B cell (primary cell): ENCODE data around the gene PPP1R11. TPM values are rescaled to one million over a fixed set of nuclear protein-coding genes. Genes with fewer than 3 reads are reported as not detected.
A peak's percentile ranks its signal among the peaks of the same experiment; 100 is the strongest.

ENCODE experiments used
- ATAC-seq: fragments of 200-7000 bp; cut with Tn5 transposase; one replicate; pipeline ENCODE4 v1.10.0; 2021; ENCODE audit warnings: low read depth, mild to moderate bottlenecking, moderate number of reproducible peaks, moderate library complexity
- CTCF ChIA-PET: fragments of 350-600 bp; sonication (Branson Sonifier 250); formaldehyde crosslinking; loops from one replicate; lab custom pipeline; 2021; ENCODE audit warnings: antibody characterized with exemption, inconsistent platforms; lab: Charles Lee
- POLR2A ChIA-PET: fragments of 350-600 bp; sonication (Branson Sonifier 250); formaldehyde crosslinking; loops from one replicate; lab custom pipeline; 2021; ENCODE audit warnings: antibody characterized with exemption; lab: Charles Lee
- DNase-seq: peaks from one replicate; pipeline ENCODE4 v3.0.0; 2013
- H2AFZ ChIP-seq: 2 replicates; pipeline ENCODE4 v1.6.1; 2012; ENCODE audit warnings: mild to moderate bottlenecking, low read depth, low read length; ENCODE audit not compliant: insufficient read depth, poor library complexity, severe bottlenecking
- H3K27ac ChIP-seq, 2 donors: 1 replicate in 1 of 2; 2 replicates in 1 of 2; pipeline ENCODE4 v1.5.1; 2012 to 2013; ENCODE audit warnings: low read length in 2 of 2, mild to moderate bottlenecking in 2 of 2, moderate library complexity in 1 of 2
- H3K27me3 ChIP-seq, 4 experiments: fragments of 200-600 bp in 1 of 4; sonication (generic) in 1 of 4; replicated peaks in 1 of 4; 1 replicate in 2 of 4; 2 replicates in 2 of 4; pipeline versions ENCODE4 v1.6.1 to v1.7.0; 2013 to 2016; ENCODE audit warnings: low read length in 3 of 4, mild to moderate bottlenecking in 2 of 4, mixed read lengths in 1 of 4, moderate library complexity in 1 of 4; ENCODE audit not compliant: insufficient read depth in 4 of 4, control insufficient read depth in 3 of 4; ENCODE audit errors: control extremely low read depth in 1 of 4
- H3K36me3 ChIP-seq, 2 experiments: replicated peaks in 1 of 2; 1 replicate in 1 of 2; 2 replicates in 1 of 2; pipeline versions ENCODE4 v1.6.1 to v1.7.1; 2013; ENCODE audit warnings: low read length in 1 of 2; ENCODE audit not compliant: insufficient read depth in 2 of 2, control insufficient read depth in 1 of 2; ENCODE audit errors: control extremely low read depth in 1 of 2, extremely low read depth in 1 of 2
- H3K4me1 ChIP-seq, 2 donors: fragments of 200-600 bp in 1 of 2; sonication (generic) in 1 of 2; 1 replicate in 1 of 2; 2 replicates in 1 of 2; pipeline versions ENCODE4 v1.5.1 to v1.6.1; 2013 to 2017; ENCODE audit warnings: low read length in 2 of 2; ENCODE audit not compliant: control insufficient read depth in 2 of 2, insufficient read depth in 2 of 2
- H3K4me2 ChIP-seq: replicated peaks from 2 replicates; pipeline ENCODE3; 2012; ENCODE audit warnings: mild to moderate bottlenecking, low read depth, low read length; ENCODE audit not compliant: poor library complexity, severe bottlenecking
- H3K4me3 ChIP-seq, 5 experiments: fragments of 200-600 bp in 1 of 5; sonication (generic) in 1 of 5; 1 replicate in 3 of 5; 2 replicates in 2 of 5; pipeline versions ENCODE4 v1.5.1 to v1.7.0; 2011 to 2016; ENCODE audit warnings: low read length in 4 of 5, mild to moderate bottlenecking in 4 of 5, low read depth in 2 of 5, control low read depth in 1 of 5, moderate library complexity in 1 of 5; ENCODE audit not compliant: insufficient read depth in 1 of 5; ENCODE audit errors: control extremely low read depth in 1 of 5, extremely low read depth in 1 of 5
- H3K79me2 ChIP-seq: fragments of 200-600 bp; sonication (generic); one replicate; pipeline ENCODE4 v1.6.0; 2016; ENCODE audit warnings: low read length; ENCODE audit not compliant: control insufficient read depth, insufficient read depth
- H3K9ac ChIP-seq: fragments of 200-600 bp; sonication (generic); 2 replicates; pipeline ENCODE4 v1.6.1; 2017; ENCODE audit warnings: mild to moderate bottlenecking, low read length, moderate library complexity
- H3K9me3 ChIP-seq, 3 donors: one replicate each; pipeline versions ENCODE4 v1.6.1 to v1.7.1; 2013; ENCODE audit warnings: low read length in 2 of 3; ENCODE audit not compliant: control insufficient read depth in 2 of 3, insufficient read depth in 1 of 3; ENCODE audit errors: control extremely low read depth in 1 of 3
- H4K20me1 ChIP-seq: 2 replicates; pipeline ENCODE4 v1.6.0; 2012; ENCODE audit warnings: mild to moderate bottlenecking, low read length; ENCODE audit not compliant: insufficient read depth, control insufficient read depth, poor library complexity, severe bottlenecking
- H3K27ac Mint-ChIP-seq: one replicate; pipeline ENCODE4 v1.8.0; 2021; ENCODE audit warnings: mixed read lengths
- H3K27me3 Mint-ChIP-seq: one replicate; pipeline ENCODE4 v1.8.0; 2021; ENCODE audit warnings: mixed read lengths
- H3K4me1 Mint-ChIP-seq: one replicate; pipeline ENCODE4 v1.8.0; 2021; ENCODE audit warnings: mixed read lengths
- H3K4me3 Mint-ChIP-seq: one replicate; pipeline ENCODE4 v1.8.0; 2021; ENCODE audit warnings: mixed read lengths
- H3K9me3 Mint-ChIP-seq: one replicate; pipeline ENCODE4 v1.8.0; 2022; ENCODE audit warnings: mixed read lengths; ENCODE audit not compliant: insufficient read depth
- CTCF ChIP-seq: fragments of 200-600 bp; IDR thresholded peaks from one replicate; pipeline ENCODE4 v1.8.0; 2022; ENCODE audit warnings: antibody characterized with exemption, mild to moderate bottlenecking
- EZH2 ChIP-seq: IDR thresholded peaks from 2 replicates; pipeline ENCODE4 v1.6.1; 2012; ENCODE audit warnings: borderline replicate concordance, low read depth, mild to moderate bottlenecking, moderate library complexity, low read length; ENCODE audit not compliant: insufficient read depth, poor library complexity, severe bottlenecking
- WGBS: methylation state at CpG from one replicate; pipeline ENCODE4 v1.1.5; 2013; ENCODE audit warnings: missing lambda C conversion rate; ENCODE audit not compliant: insufficient coverage; 5-methylcytosine and 5-hydroxymethylcytosine counted together
- intact Hi-C: fragments of 100-400 bp; cut with micrococcal nuclease; formaldehyde crosslinking; loops from one replicate; pipeline ENCODE4 v1.10.0; 2022
- polyA plus RNA-seq: library from polyadenylated mRNA; depleted of rRNA; stranded (reverse); fragments of >200 nt; gene quantifications from 2 replicates; pipeline ENCODE4 v1.2.3, GENCODE V29; 2012
- total RNA-seq, 2 donors: library from RNA; stranded (reverse); fragments of 120-200 nt in 1 of 2; gene quantifications; 1 replicate in 1 of 2; 2 replicates in 1 of 2; pipeline versions ENCODE4 v1.2.3 to v1.2.4, GENCODE V29; 2013 to 2022

PPP1R11 gene
- total and polyA plus RNA-seq, 2 donors (not counting 1 experiment from before 2014, with no cell fraction given) = 44.8 to 47.8 TPM

DNA sequence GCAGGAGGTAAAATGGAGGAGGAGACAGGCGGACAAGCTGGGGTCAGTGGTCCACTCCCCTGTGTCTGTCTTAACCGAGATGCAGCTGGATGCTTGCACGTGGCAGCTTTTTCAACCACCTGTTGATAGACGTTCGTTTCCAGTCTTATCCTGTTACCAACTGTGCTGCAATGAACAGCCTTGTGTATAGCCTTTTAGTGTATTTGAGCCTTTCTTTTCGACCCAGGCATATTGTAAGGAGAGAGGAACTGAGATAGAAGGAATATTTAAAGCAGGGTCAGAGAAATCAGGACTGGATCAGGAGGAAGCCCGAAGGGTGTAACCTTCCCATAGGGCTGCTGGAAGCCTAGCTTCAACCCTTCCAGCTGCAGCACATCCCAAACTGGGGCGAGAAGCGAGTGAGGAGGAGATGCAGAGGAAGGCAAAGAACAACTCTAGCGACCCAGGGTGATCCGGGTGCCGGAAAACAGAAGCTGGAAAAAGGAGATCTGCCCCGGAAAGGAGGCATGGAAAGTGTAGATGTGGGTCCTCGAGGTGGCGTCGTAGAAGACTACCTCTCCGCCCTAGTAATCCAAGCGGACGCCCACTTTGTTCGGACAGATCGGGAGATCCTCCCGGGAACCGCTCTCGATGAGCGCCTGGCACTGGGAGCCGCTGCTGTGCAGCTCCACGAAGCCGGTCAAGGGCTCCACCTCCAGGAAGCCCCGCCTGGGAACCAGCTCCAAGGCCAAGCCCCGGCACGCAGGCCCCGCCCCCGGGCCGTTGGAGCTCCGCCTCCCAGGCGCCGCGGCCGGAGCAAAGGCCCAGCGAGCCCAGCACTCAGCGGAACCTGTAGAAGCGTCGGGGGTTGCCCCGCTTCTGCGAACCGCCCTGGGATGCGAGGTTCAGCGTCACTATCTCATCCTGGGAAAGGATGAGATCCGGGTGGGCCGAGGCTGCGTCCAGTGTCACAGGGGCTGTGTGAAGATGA lies 34.7 kb downstream of the PPP1R11 start:
- ATAC-seq (peak; percentile 70), DNase-seq (peak; percentile 67)
- H3K27me3 ChIP-seq = peaks cover 3 to 79% (median 60%) of the 10 kb centered on the region in 4 experiments
- Mint-ChIP-seq H3K4me3 (peak overlapping the region; percentile 91), H3K4me1 (peaks cover 36% of the 10 kb centered on the region), H3K27ac (no peak overlapping the region), H3K9me3 (no peaks in the 10 kb centered on the region), H3K27me3 (peaks cover 54% of the 10 kb centered on the region)
- TF ChIP-seq CTCF (no peak), EZH2 (no peak)
- no peaks in the 10 kb centered on the region for H3K79me2 ChIP-seq
- H3K27ac ChIP-seq = no peak overlapping the region
- peaks cover 42 to 47% of the 10 kb centered on the region in 2 donors for H3K4me1 ChIP-seq
- peaks cover 0 to 15% (median 0%) of the 10 kb centered on the region in 3 donors for H3K9me3 ChIP-seq
- 2% methylated on average over 45 of the region's 51 CpGs for WGBS
- no peaks in the 10 kb centered on the region for H4K20me1 ChIP-seq
- peak overlapping the region; percentile 71 for H2AFZ ChIP-seq
- no peaks in the 10 kb centered on the region for H3K36me3 ChIP-seq
- ChIA-PET POLR2A (interaction anchor here (0.7 to 1.0 kb wide), 2 partner anchors 31 to 41 kb away, joined by 3 read pairs; partner anchors contain the start of gene POLR1H), CTCF (interaction anchor here (0.7 to 3.7 kb wide), 14 partner anchors 14 to 985 kb away, joined by 3 to 44 read pairs (median 4); partner anchors contain the start of genes PPP1R11, TRIM26 and TRIM40)
- peak overlapping the region; percentile 82 for H3K4me2 ChIP-seq
- H3K4me3 ChIP-seq = peak overlapping the region; percentile 41 to 62 (median 50)
- peak overlapping the region; percentile 56 for H3K9ac ChIP-seq
- intact Hi-C loops = loop anchor here (1.0 to 10.0 kb wide), 4 partner anchors 41 to 223 kb away; partner anchors contain the start of gene TRIM39
